ENCODE results near the gene INSYN2A. TPM values are rescaled to one million over a fixed set of nuclear protein-coding genes. Genes with fewer than 3 reads are reported as not detected.

The INSYN2A gene
- total and polyA plus RNA-seq, 2 of the 13 experiments (the other 11 are each of a cell fraction or from before 2014, with no cell fraction given): not detected

GRCh38 chr10:127189226-127189625 lies 7.2 kb downstream of the INSYN2A start:
- no peak for DNase-seq (ENCODE audit: low spot score)
- no peak for ATAC-seq
- Histone ChIP-seq H3K4me2 (ENCODE audit: low read depth, low read length) (no peak overlapping the region), H3K36me3 (replicated peaks in 1 of 2; ENCODE audit: control insufficient read depth in 1 of 2, insufficient read depth in 2 of 2, low read length in 2 of 2) (no peaks in the 10 kb centered on the region), H2AFZ (ENCODE audit: low read length) (no peak overlapping the region), H4K20me1 (ENCODE audit: insufficient read depth, low read length) (no peaks in the 10 kb centered on the region; the same call in 1 of the 2 replicates), H3K27me3 (ENCODE audit: control insufficient read depth in 1 of 2, insufficient read depth in 2 of 2, low read length in 2 of 2) (no peaks in the 10 kb centered on the region), H3K27ac (ENCODE audit: extremely low read length, insufficient read depth, low read length) (no peak overlapping the region), H3K4me3 (replicated peaks in 1 of 3; ENCODE audit: insufficient read depth in 1 of 3, low read depth in 2 of 3, low read length in 3 of 3) (no peak overlapping the region), H3K4me1 (ENCODE audit: insufficient read depth, low read length) (peaks cover 6% of the 10 kb centered on the region; the same call in 1 of the 2 replicates), H3K9ac (ENCODE audit: insufficient read depth, low read depth, low read length) (no peak overlapping the region), H3K79me2 (ENCODE audit: insufficient read depth, low read length) (no peaks in the 10 kb centered on the region), H3K9me3 (ENCODE audit: low read length) (no peaks in the 10 kb centered on the region)
- CTCF ChIA-PET (ENCODE audit: low intra/inter-chr PET ratio, low total read pairs): no interaction called here
- no peak for FAIRE-seq
- intact Hi-C loops (cut with micrococcal nuclease; ENCODE audit: unreplicated experiment) (no loop called here), in situ Hi-C loops (cut with HindIII; ENCODE audit: extremely low pct_ligation_motif_present, low pct_unique_long_range_greater_than_20kb) (no loop called here)
- POLR2A ChIA-PET: no interaction called here
- no TSS peak for BruUV-seq (replicated peaks)
- TF ChIP-seq ZNF777 (CRISPR knock-in tag; IDR thresholded peaks at IDR 0.05) (no peak), IKZF5 (CRISPR knock-in tag; IDR thresholded peaks at IDR 0.05) (no peak), TRAFD1 (CRISPR knock-in tag; IDR thresholded peaks at IDR 0.05; ENCODE audit: borderline replicate concordance) (no peak), SMAD9 (CRISPR knock-in tag; IDR thresholded peaks at IDR 0.05) (no peak), PRDM15 (CRISPR knock-in tag; IDR thresholded peaks at IDR 0.05) (no peak), ZFX (CRISPR knock-in tag; IDR thresholded peaks at IDR 0.05; ENCODE audit: low read depth) (no peak), AGO2 (optimal IDR thresholded peaks at IDR 0.05; ENCODE audit: low read depth, low read length) (no peak), SMAD1 (CRISPR knock-in tag; IDR thresholded peaks at IDR 0.05; ENCODE audit: borderline replicate concordance, low read depth) (no peak), ATF7 (IDR thresholded peaks at IDR 0.05) (no peak), ATF7 (CRISPR knock-in tag; IDR thresholded peaks at IDR 0.05) (no peak), ZNF597 (CRISPR knock-in tag; IDR thresholded peaks at IDR 0.05) (no peak), GATAD2A (CRISPR knock-in tag; IDR thresholded peaks at IDR 0.05) (no peak)

Data from HepG2 (cell line).